GM18508 (cell line): ENCODE measurements around the gene TNFSF9.
"Not testable (repeated sequence)": the region's sequence is repeated elsewhere in the genome, so short reads cannot be mapped to it uniquely, and the experiment has no call there.

Experiments used
- ATAC-seq: cut with Tn5 transposase; IDR thresholded peaks from one replicate; pipeline ENCODE4 v1.9.1; 2021; ENCODE audit warnings: moderate number of reproducible peaks; ENCODE audit not compliant: insufficient read depth, unreplicated experiment

The TNFSF9 gene

DNA sequence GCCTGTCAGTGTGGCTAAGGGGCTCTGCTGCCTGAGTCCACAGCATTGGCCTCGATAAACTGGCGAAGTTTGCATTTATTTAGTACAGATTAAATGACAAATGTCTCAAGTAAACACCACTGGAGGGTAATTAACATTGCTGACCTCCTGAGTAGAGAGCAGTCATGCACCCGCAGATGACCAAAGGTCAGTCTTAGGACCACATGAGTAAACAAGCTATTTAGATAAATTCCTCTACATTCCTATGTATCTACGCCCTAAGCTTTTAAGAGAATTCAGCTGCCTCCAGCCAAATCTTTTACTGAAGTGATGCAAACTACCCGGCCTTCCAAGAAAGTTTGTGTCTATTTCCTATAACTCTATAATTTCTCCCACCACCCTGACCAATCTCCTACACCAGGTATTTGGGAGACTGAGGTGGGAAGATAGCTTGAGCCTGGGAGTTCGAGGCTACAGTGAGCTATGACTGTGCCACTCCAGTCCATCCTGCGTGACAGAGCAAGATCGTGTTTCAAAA is 37.2 kb downstream of the TNFSF9 start:
- no peak for ATAC-seq

- no peak for ATAC-seq
Observed at GRCh38 chr19:6568816-6569215, 38.0 kb downstream of the TNFSF9 start.

DNA sequence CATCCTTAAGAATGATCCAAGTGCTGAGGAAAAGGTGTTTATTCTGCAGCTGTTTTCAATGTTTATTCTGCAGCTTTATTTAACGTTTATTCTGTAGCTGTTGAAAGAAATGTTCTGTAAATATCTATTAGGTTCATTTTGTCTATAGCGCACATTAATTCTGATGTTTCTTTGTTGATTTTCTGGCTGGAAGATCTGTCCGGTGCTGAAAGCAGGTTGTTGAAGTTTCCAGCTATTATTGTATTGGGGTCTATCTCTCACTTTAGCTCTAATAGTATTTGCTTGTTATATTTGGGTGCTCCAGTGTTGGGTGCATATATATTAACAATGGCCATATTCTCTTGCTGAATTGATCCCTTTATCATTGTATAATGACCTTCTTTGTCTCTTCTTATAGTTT is 39.9 kb downstream of the TNFSF9 start:
- no peak for ATAC-seq

DNA sequence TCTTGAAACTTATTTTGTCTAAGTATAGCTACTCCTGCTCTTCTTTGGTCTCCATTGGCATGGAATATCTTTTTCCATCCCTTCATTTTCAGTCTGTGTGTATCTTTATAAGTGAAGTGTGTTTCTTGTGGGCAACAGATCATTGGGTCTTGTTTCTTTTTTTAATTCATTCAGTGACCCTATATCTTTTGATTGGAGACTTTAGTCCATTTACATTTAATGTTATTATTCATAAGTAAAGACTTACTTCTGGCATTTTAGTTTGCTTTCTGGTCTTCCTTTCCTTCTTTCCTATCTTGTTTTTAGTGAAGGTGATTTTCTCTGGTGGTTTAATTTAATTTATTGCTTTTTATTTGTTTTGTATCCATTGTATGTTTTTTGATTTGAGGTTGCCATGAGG is 40.3 kb downstream of the TNFSF9 start:
- no peak for ATAC-seq

- no peak for ATAC-seq
Observed at GRCh38 chr19:6572217-6572616, 41.4 kb downstream of the TNFSF9 start.

DNA sequence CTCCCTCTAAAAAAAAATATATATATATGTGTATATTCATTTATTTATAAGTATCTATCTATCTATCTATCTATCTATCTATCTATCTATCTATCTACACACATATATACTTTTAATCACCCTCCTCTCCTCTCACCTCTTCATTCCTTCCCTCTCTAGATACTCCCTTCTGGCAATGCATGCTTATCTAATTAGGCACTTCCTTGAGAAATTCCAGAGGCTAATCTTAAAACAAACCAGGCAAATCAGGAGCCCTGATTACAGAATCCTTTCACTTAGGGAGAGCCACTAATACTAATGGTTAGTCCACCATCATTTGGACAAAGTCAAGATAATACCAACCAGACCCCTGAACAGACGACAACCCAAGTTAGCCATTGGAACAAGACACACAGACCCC is 42.5 kb downstream of the TNFSF9 start:
- ATAC-seq: no peak

DNA sequence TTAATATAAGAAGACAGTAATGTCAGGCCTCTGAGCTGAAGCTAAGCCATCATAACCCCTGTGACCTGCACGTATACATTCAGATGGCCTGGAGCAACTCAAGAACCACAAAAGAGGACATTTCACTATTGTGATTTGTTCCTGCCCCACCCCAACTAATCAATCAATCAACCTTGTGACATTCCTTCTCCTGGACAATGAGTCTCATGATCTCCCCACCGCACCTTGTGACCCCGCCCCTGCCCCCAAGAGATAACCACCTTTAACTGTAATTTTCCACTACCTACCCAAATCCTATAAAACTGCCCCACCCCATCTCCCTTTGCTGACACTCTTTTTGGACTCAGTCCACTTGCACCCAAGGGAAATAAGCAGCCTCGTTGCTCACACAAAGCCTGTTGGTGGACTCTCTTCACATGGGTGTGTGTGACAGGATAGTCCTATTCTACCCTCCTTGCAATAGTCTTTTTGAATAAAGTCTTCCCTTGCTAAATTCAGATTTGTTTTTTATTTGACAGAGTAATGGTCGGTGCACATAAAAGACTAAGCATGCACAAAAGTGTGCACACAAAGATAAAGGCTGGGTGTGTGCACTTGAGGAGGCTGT is 46.1 kb downstream of the TNFSF9 start:
- no peak for ATAC-seq

DNA sequence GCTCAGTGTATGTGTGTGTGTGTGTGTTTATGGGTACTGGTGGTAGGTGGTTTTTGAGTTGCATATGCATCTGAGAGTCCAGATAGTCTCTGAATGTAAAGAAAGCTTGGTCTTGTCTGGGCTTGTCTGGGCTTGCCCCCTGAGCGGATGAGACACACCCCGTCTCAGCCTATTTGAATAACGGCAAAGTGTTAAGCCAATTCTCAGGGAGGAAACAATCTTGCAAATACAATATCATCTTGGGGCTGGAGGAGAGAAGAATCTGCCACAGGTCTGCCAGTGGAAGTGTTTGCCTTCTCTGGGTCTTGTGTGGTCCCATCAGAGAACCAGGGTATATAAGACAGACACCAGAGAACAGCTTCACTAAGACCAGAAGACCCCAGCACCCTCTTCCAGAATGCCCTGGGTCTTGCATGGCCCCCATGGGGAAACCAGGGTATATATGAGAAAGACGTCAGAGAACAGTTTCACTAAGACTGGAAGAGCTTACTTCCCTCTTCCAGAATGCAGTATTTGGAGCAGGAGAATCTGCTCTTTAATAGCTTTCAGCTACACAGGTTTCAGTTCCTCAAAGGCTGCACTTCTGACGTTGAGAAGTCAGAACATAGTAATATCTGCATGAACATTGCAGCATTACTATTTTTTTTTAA is 46.8 kb downstream of the TNFSF9 start:
- no peak for ATAC-seq

DNA sequence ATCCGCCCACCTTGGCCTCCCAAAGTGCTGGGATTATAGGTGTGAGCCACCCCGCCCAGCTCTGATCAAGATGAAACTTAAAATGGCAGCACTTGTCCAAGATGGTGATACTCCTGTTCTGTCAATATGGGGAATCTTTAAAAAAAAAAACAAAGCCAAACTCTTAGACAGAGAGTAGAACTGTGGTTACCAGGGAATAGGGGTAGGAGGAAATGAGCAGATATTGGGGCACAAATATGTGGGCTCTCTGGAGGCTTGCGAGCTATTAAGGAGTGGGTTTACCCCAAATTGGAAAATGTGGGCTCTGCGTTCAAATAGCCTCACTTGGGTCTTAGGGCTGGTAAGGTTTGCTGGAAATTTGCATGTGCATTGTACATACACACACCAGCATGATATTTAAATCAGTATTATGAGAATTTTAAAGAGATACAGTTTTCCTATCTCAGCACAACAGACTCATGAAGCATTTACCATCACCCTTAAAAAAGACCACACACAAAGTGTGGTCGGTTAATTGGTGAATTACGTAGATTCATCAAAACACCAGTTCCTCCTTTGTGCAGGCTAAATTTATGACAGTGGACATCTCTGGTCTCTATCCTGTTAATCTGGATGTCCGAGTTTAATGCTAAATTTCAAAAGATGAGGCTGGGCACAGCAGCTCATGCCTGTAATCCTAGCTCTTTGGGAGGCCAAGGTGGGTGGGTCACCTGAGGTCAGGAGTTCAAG is 48.8 kb downstream of the TNFSF9 start:
- no peak for ATAC-seq

DNA sequence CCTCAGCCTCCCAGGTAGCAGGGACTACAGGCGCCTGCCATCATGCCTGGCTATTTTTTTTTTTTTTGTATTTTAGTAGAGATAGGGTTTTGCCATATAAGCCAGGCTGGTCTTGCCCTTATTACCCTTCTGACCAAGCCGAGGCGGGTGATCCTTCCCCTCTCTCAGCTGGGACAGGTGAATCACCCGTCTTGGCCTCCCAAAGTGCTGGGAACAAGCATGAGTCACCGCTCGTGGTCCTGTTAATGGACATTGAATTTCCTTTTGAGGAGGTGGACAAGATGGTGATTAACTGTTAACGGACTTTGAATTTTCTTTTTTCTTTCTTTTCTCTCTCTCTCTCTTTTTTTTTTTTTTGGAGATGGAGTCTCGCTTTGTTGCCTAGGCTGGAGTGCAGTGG is 49.5 kb downstream of the TNFSF9 start:
- no peak for ATAC-seq

GRCh38 chr19:6582515-6583484 is 52.0 kb downstream of the TNFSF9 start:
- not testable (repeated sequence) for ATAC-seq
